HG03159 (cell line): ENCODE data around the gene TAGLN2.
A peak's percentile ranks its signal among the peaks of the same experiment; 100 is the strongest.

Experiments used
- ATAC-seq: cut with Tn5 transposase; IDR thresholded peaks from one replicate; pipeline ENCODE4 v1.9.1; 2021; ENCODE audit warnings: mild to moderate bottlenecking, moderate library complexity; ENCODE audit not compliant: unreplicated experiment

The TAGLN2 gene

DNA sequence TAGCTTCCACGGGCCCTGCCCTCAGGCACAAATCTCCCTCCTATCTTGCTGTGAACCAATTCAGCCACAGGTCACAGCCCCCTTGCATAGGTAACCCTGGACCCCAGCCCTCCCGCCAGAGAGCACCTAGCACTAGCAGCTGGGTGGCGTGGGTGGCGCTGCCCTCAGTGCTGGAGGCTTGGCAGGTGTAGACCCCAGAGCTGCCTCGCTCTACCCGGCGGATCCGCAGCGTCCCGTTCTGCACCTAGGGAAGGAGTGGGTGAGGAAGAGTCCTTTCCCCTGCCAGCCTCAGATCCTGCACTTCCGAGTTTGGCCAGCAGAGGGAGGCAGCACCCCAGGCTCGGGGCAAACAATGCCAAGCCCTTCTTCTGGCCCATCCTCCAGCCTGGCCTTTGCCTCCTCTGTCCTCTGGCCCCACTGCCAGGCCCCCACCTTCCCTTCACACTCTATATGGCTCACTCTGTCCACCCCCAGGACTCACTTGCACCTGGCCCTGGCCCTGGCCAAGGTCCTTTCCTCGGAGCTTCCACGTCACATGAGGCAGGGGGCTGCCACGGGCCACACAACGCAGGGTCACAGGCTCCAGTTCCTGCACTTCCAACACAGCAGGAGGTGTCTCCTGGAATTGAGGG, 11.1 kb upstream of the TAGLN2 start:
- peak; percentile 59 for ATAC-seq

DNA sequence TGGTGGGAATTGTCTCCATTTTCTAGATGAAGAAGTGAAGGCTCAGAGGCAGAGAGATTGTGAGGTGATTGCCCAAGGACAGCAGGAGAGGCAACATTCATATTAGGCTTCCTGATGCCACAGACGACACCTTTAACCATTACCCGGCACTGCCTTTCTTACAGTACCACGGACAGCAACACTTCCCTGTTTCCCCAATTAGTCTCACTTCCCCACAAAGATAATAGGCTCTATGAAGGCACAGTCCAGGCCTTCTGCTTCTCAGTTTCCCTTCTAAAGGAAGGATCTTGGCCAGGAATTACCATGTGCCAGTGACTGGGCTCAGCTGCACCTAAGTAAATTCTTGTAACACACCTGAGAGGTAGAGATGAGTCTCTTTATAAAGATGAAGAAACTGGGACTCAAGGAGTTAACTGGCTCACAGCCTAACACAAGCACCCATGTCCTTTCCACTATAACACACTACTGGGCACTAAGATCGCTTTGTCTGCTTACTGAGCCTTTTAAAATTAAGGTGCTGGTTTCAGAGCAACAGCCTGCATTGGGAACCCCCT, 10.5 kb upstream of the TAGLN2 start:
- ATAC-seq: no peak

GRCh38 chr1:159935305-159935704, 10.0 kb upstream of the TAGLN2 start:
- no peak for ATAC-seq

- ATAC-seq: no peak
Measured at GRCh38 chr1:159934136-159935039, 9.1 kb upstream of the TAGLN2 start.

- ATAC-seq: no peak
Measured at GRCh38 chr1:159933347-159933746, 8.0 kb upstream of the TAGLN2 start.

DNA sequence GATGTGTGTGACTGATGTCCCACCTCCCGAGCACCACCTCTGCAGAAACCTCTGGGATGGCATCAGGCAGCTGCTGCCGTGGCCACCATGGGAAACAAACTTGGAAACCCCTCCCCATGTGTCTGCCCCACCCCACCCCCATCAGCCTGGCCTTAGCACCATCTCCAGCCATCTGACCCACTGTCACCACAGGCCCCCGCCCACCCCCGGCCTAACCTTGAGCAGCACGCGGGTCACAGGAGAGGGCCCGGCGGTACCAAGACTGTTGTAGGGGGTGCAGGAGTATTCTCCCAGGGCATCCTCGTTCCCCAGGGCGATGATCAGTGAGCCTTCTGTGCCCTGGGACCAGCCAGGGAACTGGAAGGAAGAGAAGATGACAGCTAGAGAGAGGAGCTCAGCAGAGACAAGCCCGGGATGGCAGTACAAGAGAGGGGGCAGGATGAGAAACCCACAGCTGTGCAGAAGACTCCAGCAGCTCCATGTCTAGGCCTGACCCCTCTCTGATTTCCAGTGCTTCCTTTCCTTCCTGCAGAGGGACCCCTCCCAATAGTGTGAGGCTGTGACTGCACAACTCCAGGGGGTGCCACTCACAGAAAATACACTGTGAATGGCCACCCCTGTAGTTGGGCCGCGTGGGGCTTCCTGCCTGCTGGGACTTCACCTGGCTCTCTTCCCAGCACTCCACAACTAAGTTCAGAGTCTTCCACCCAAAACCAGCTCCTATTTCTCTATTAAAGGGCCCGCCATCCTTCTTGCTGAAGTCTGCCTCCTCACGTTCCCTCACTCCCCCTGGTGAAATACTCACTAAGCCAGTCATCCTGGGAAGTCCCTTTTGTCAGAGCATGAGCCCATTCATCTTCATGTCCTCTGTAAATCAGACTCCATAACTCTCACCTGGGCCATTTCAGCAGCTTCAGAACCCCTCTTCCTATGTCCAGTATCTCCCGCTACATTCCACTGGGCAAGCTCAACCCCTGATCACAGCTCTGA, 7.3 kb upstream of the TAGLN2 start:
- ATAC-seq: no peak

DNA sequence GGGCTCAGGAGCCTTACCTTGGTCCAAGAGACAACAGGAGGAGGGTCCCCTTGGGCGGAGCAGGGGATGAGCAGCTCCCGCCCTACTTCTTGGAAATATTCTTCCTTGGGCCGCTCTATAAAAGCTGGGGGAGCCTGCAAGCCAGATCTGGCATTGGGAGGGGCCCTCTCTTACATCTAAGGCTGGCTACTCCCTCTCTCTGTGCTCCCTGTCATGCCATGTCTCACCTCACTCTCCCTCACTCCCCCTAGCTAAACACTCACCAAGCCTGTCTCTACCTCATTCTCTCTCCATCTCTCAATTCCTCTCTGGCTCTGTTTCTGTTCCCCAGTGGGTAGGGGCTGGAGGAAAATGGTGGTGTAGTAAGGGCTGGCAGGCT, 6.5 kb upstream of the TAGLN2 start:
- no peak for ATAC-seq

- no peak for ATAC-seq
Measured at GRCh38 chr1:159931101-159931794, 5.9 kb upstream of the TAGLN2 start.

DNA sequence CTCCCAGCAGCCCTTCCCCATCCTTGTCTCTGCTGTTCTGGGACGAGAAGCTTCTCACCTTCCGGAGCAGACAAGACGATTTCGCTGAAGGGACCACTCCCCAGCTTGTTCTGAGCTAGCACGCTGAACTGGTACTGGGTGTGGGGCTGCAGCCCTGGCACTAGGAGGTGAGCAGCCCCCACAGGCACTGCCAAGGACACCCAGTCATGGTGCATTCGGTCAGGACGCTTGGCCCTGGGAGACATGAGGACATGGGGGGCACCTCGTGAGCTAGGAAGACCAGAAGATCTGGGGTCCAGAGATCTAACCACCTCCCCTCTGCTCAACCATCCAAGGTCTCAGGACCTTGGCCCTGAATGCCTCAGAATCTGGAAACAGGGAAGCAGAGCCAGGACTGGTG, 5.3 kb upstream of the TAGLN2 start:
- ATAC-seq: no peak

DNA sequence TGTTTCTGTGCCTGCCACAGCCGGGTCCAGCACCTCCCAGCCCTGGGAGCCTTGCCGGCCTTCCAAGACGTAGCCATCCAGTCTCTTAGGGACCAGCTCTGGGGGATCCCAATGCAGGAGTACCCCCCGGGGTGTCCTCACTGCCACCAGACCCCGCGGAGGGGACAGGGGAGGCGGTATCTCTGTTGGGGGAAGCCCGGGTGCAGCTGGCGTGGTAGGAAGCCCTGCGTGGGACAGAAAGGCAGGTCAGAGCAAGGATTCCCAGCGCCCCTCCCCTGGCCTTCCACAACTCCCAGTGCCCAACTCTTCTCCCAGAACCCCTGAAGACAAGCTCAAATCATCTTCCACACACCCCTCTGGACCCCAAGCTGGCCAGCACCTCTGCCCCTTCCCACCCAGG, 4.9 kb upstream of the TAGLN2 start:
- ATAC-seq: no peak

DNA sequence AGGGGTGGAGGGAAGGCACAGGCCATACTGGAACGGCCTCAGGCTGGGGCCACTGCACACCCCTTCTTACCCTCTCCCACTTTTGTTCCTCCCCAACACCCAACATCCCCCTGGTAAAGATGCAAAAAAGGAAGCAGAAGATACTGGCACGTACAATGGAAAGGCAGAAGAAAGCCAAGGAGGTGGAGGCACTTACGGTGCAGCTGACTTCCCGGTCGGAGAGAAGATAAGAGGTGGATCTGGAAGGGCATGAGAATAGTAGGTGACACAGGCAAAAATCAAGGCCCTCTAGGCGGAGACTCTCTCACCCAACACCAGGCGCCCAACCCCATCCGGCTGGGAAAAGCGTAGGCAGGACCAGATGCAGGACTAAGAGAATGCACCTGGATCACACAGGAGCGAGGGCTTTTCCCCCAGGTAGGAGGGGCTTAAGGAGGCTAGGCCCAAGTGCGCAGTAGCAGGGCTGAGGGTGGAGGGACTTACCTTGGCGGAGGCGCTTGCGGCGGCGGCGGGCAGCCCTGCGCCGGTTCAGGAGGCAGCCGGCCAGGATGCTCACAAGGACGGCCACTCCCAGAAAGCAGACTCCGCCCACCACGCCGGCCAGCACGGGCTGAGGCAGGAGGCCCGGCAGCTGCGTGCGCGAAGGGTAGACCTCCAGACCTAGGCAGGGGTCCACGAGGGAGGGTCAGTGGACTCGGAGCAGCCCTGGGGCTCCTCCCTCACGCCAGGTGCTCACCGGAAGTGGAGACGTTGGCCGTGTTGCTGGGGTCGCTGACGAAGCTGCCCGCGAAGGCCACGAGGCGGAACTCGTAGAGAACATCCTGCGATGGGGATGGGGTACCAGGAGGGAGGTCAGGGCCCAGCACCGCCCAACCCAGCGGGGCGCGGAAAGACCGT, 4.1 kb upstream of the TAGLN2 start:
- no peak for ATAC-seq

DNA sequence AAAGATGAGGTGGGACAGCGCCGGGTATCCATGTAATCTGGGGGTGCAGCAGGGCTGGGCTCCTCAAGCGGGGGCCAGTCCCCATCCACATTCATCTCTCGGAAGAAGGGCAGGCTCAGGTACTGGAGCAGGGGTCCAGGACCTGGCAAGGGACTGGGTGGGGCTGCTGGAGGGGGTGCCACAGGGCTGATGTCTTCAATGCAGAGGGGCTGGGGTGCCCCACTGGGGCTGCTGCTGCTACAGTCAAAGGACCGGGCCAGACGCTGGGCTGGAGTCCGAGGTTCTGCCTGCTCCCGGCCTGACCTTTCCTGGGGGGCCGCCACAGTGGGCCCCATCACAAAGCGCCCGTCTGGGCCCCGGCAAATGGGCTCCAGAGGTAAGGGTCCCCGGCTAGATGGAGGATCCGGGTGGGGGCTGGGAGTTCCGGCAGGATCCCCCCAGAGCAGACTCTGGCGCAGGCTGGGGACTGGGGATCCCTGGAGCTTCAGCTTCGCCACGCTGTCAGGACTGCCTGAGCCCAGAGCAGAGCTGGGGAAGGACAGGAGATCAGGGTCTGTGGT, 3.3 kb upstream of the TAGLN2 start:
- no peak for ATAC-seq

DNA sequence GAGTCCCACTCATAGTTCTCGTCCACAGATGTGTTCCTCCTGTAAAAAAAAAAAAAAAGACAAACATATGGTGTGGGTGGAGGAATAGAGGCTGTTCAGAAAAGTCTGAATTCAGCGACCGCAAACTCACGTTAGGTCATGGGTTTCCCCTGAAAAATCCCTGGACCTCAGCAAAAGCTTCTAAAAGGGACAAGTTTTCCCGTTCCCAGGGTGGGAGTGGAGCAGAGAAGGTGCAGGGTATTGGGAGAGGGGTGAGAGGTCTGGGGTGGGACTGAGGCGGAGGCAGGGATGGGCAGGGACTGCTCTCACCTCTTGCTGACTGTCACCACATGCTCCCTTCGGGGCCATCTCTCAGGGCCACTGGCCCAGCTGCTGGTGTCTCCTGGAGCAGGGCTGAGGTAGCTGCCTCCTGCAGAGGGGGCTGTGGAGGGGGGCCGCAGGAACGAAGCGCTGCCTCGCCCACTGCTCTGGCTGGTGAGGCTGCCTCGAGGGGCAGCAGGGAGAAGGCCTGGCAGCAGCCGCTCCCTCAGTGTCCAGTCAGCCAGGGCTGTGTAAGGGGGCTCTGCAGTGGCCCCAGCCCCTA, 2.6 kb upstream of the TAGLN2 start:
- ATAC-seq: no peak

GRCh38 chr1:159927211-159927848, 2.0 kb upstream of the TAGLN2 start:
- ATAC-seq: no peak

DNA sequence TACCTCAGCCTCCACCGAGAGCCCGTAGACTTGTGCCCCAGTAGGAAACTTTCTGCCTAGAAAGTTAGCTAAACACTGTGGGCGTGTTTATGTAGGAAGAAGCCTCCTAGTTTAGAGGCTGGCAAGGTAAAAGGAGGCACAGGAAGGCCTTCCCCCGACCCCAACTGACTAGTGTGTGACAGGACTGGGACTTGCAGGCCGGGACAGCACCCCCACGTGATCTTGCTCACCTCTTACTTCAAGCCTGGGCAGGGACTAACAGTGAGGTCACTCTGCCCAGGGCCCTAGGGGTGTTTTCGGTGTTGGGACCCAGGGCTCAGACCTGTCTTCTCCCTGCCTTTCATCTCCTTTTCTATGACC, 392 bp upstream of the TAGLN2 start:
- peak; percentile 0 for ATAC-seq

GRCh38 chr1:159924025-159924790, 1.1 kb downstream of the TAGLN2 start:
- peak; percentile 10 for ATAC-seq

- ATAC-seq: peak; percentile 40
Measured at GRCh38 chr1:159923203-159924024, 1.9 kb downstream of the TAGLN2 start.
